Calu3 (cell line): Measurements from ENCODE around the gene C5AR2. TPM values are rescaled to one million over a fixed set of nuclear protein-coding genes. Genes with fewer than 3 reads are reported as not detected.
"Not testable (repeated sequence)": the region's sequence is repeated elsewhere in the genome, so short reads cannot be mapped to it uniquely, and the experiment has no call there.

Experiments
- BruUV-seq: library from RNA; stranded (reverse); fragments of 400-500 nt; replicated peaks from 2 replicates; lab custom pipeline; 2021; lab: Mats Ljungman, UMichigan
- CTCF ChIA-PET: fragments of 300-600 bp; sonication (Branson Sonifier 250); formaldehyde crosslinking; loops from one replicate; lab custom pipeline; 2022; ENCODE audit warnings: antibody characterized with exemption; lab: Charles Lee
- DNase-seq: peaks from one replicate; pipeline ENCODE4 v3.0.0; 2022
- H3K27ac Mint-ChIP-seq: one replicate; pipeline ENCODE4 v1.8.0; 2022; ENCODE audit warnings: mixed read lengths; ENCODE audit not compliant: unreplicated experiment
- H3K27me3 Mint-ChIP-seq: one replicate; pipeline ENCODE4 v1.8.0; 2022; ENCODE audit warnings: mixed read lengths; ENCODE audit not compliant: unreplicated experiment
- H3K36me3 Mint-ChIP-seq: one replicate; pipeline ENCODE4 v1.8.0; 2022; ENCODE audit warnings: mild to moderate bottlenecking, moderate library complexity, mixed read lengths; ENCODE audit not compliant: insufficient read depth, unreplicated experiment
- H3K4me1 Mint-ChIP-seq: one replicate; pipeline ENCODE4 v1.8.0; 2022; ENCODE audit warnings: mild to moderate bottlenecking, low read depth, mixed read lengths; ENCODE audit not compliant: unreplicated experiment
- H3K4me3 Mint-ChIP-seq: one replicate; pipeline ENCODE4 v1.8.0; 2022; ENCODE audit warnings: mild to moderate bottlenecking, low read depth, moderate library complexity, mixed read lengths; ENCODE audit not compliant: unreplicated experiment
- H3K9me3 Mint-ChIP-seq: one replicate; pipeline ENCODE4 v1.8.0; 2022; ENCODE audit warnings: low read depth, mixed read lengths; ENCODE audit not compliant: unreplicated experiment
- CTCF ChIP-seq: fragments of 200-600 bp; IDR thresholded peaks from one replicate; pipeline ENCODE4 v1.8.0; 2022; ENCODE audit warnings: antibody characterized with exemption; ENCODE audit not compliant: unreplicated experiment
- intact Hi-C: fragments of 100-400 bp; cut with micrococcal nuclease; formaldehyde crosslinking; loops from one replicate; pipeline ENCODE4 v1.10.0; 2022; ENCODE audit not compliant: unreplicated experiment
- total RNA-seq: library from RNA; stranded (reverse); gene quantifications from 2 replicates; pipeline ENCODE4 v1.2.3, GENCODE V29; 2022

C5AR2 gene
- total RNA-seq, 1 experiment from 2014 or later = 0.31 TPM

DNA sequence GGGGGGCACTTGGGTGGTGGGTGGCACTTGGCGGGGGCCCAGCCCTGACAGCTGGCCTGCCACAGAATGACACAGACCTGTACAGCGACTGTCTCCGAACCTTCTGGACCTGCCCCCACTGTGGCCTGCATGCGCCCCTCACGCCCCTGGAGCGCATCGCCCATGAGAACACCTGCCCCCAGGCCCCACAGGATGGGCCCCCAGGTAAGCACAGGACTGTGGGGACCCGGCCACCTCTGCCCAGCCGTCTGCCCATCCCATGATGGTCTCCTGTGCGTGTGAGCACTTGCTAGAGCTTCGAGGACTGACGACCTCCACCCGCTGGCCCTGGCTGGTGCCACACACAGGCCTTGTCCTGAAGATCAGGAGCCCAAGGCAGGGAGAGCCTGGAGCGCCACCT, 49.1 kb downstream of the C5AR2 start:
- no TSS peak for BruUV-seq
- Mint-ChIP-seq H3K27ac (no peak overlapping the region), H3K4me1 (no peaks in the 10 kb centered on the region), H3K9me3 (no peaks in the 10 kb centered on the region), H3K4me3 (no peak overlapping the region), H3K36me3 (peaks cover 71% of the 10 kb centered on the region), H3K27me3 (peaks cover 13% of the 10 kb centered on the region)
- CTCF ChIA-PET = interaction anchor here (0.5 kb wide), 1 partner anchor 87 kb away, joined by 3 read pairs; no protein-coding TSS in a partner anchor
- no peak for DNase-seq
- intact Hi-C loops = no loop called here
- TF ChIP-seq CTCF = no peak

DNA sequence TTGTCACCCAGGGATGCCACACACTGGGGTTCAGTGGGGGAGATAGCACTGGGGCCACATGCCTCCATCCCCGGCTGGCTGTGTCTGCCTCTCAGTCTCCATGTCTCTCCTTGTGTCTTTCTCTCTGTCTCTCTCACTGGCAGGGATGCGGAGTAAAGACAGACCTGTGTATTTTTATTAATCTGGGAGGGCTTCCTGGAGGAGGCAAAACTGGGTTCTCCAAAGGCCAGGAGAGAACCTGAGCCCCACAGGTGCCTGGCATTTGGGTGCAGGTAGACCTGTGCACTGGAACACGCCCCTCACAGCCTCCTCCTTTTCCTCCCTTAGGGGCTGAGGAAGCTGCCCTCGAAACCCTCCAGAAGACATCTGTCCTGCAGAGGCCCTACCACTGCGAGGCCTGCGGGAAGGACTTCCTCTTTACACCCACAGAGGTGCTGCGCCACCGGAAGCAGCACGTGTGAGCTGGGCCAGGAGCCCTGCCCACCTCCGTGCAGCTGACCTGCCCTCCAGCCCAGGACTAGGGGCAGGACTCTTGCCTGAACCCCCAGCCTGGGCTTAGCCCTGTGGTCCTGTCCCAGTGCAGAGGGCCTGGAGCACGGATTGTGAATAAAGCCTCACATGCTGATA, 49.8 kb downstream of the C5AR2 start:
- no peak for TF ChIP-seq CTCF
- no peaks in the 10 kb centered on the region for H3K9me3 Mint-ChIP-seq
- DNase-seq = no peak
- H3K27me3 Mint-ChIP-seq = peaks cover 15% of the 10 kb centered on the region
- no peaks in the 10 kb centered on the region for H3K4me1 Mint-ChIP-seq
- H3K27ac Mint-ChIP-seq = no peak overlapping the region
- H3K36me3 Mint-ChIP-seq = peaks cover 67% of the 10 kb centered on the region
- no TSS peak for BruUV-seq
- H3K4me3 Mint-ChIP-seq = no peak overlapping the region
- CTCF ChIA-PET = no interaction called here
- intact Hi-C loops = no loop called here

DNA sequence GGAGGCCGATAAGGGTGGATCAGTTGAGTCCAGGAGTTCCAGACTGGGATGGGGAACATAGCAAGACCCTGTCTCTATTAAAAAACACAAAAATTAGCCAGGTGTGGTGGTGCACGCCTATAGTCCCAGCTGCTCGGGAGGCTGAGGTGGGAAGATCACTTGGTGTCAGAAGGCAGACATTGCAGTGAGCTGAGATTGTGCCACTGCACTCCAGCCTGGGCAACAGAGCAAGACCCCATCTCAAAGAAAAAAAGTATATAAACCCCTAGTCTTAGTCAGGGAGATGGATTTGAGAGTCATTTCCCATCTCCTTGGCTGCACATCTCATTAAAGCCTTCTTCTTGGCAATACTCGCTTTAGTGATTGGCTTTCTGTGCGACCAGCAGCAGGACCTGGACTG, 51.9 kb downstream of the C5AR2 start:
- BruUV-seq, H3K4me1 Mint-ChIP-seq, DNase-seq, H3K4me3 Mint-ChIP-seq, H3K9me3 Mint-ChIP-seq, intact Hi-C loops: not testable (repeated sequence)
- CTCF ChIA-PET = interaction anchor here (0.7 kb wide), 1 partner anchor 90 kb away, joined by 5 read pairs; no protein-coding TSS in a partner anchor
- Mint-ChIP-seq H3K27me3 (peaks cover 15% of the 10 kb centered on the region), H3K27ac (peak overlapping the region; percentile 15), H3K36me3 (peaks cover 56% of the 10 kb centered on the region)

DNA sequence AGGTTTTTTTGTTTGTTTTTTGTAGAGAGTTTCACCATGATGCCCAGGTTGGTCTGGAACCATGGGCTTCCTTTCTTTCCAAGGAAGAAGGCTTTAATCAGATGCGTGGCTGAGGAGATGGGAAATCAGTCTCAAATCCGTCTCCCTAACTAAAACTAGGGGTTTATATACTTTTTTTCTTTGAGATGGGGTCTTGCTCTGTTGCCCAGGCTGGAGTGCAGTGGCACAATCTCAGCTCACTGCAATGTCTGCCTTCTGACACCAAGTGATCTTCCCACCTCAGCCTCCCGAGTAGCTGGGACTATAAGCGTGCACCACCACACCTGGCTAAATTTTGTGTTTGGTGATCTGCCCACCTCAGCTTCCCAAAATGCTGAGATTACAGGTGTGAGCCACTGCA, 52.6 kb downstream of the C5AR2 start:
- H3K9me3 Mint-ChIP-seq, CTCF ChIA-PET, H3K4me3 Mint-ChIP-seq, DNase-seq, intact Hi-C loops, H3K4me1 Mint-ChIP-seq, H3K27ac Mint-ChIP-seq, BruUV-seq: not testable (repeated sequence)
- H3K36me3 Mint-ChIP-seq = peaks cover 51% of the 10 kb centered on the region
- peaks cover 19% of the 10 kb centered on the region for H3K27me3 Mint-ChIP-seq

- BruUV-seq, DNase-seq, H3K4me3 Mint-ChIP-seq, H3K9me3 Mint-ChIP-seq, intact Hi-C loops, H3K27ac Mint-ChIP-seq, H3K4me1 Mint-ChIP-seq: not testable (repeated sequence)
- CTCF ChIA-PET = interaction anchor here (0.7 kb wide), 1 partner anchor 290 kb away, joined by 8 read pairs; no protein-coding TSS in a partner anchor
- peaks cover 35% of the 10 kb centered on the region for H3K27me3 Mint-ChIP-seq
- peaks cover 35% of the 10 kb centered on the region for H3K36me3 Mint-ChIP-seq
Measured at GRCh38 chr19:47386582-47386981, 54.6 kb downstream of the C5AR2 start.

- H3K27ac Mint-ChIP-seq, BruUV-seq, H3K4me3 Mint-ChIP-seq, DNase-seq, H3K9me3 Mint-ChIP-seq, intact Hi-C loops, CTCF ChIA-PET, H3K4me1 Mint-ChIP-seq: not testable (repeated sequence)
- Mint-ChIP-seq H3K27me3 (peaks cover 38% of the 10 kb centered on the region), H3K36me3 (peaks cover 27% of the 10 kb centered on the region)
Measured at GRCh38 chr19:47387623-47388022, 55.6 kb downstream of the C5AR2 start.

GRCh38 chr19:47388721-47389120, 56.7 kb downstream of the C5AR2 start:
- intact Hi-C loops, H3K27ac Mint-ChIP-seq, H3K4me1 Mint-ChIP-seq, BruUV-seq, H3K4me3 Mint-ChIP-seq, H3K9me3 Mint-ChIP-seq, DNase-seq: not testable (repeated sequence)
- H3K36me3 Mint-ChIP-seq = peaks cover 16% of the 10 kb centered on the region
- H3K27me3 Mint-ChIP-seq = peaks cover 49% of the 10 kb centered on the region
- CTCF ChIA-PET = interaction anchor here (0.6 to 1.0 kb wide), 2 partner anchors 84 to 125 kb away, joined by 3 to 4 read pairs; no protein-coding TSS in a partner anchor
